ENCODE results near the gene IQGAP1. TPM values are rescaled to one million over a fixed set of nuclear protein-coding genes. Genes with fewer than 3 reads are reported as not detected.
A peak's percentile ranks its signal among the peaks of the same experiment; 100 is the strongest.

IQGAP1 gene
- total and polyA plus RNA-seq, 7 donors = 31.1 to 72.2 (median 44.1) TPM

DNA sequence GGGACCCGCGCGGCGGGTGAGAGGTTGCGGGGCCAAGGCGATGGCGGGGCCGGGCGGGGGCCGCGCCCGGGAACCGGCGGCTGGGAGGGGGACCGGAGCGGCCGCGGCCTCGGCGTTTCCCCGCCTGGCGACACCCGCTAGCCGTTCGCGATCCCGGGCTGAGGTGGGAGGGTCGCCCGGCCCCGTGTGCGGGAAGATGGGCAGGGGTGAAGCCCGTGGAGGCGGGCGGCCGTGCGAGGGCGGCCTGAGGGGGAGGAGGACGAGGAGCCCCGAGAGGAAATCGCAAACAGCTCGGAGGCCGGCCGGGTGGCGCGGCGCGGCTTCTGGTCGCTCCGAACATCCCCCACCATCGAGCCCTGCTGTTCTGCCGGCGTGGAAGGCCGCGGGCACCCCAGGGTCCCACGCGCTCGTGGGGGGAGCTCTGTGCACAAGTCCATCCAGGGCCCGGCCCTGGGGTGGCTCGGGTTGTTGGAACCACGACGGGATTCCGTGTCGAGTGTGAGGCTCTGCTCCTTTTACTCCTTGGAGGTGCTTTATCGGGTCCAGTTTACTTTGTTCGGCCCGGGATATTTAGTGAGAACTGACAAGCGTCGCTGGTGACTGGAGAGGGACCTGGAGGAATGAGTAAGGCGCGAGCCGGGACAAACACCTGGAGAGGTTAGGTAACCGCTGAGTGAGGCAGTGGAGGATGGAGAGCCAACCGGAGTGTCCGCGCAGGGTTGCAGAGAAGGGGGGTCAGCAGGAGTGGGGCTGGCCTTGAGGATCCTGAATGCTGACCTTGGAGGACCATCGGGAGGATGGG is 142.4 kb downstream of the IQGAP1 start:
- WGBS, 3 donors = 1% methylated on average over 53 to 75 of the region's 76 CpGs
- Histone ChIP-seq H3K36me3 (ENCODE audit: insufficient read depth in 1 of 2, low read depth in 1 of 2) (no peaks in the 10 kb centered on the region), H3K9me3 (no peaks in the 10 kb centered on the region), H3K27ac (peak overlapping the region; percentile 90), H3K4me3 (peak overlapping the region; percentile 89), H3K27me3 (ENCODE audit: insufficient read depth in 3 of 3, low read length in 2 of 3) (no peaks in the 10 kb centered on the region), H3K4me1 (peaks cover 29% of the 10 kb centered on the region)
- no peak for TF ChIP-seq CTCF (IDR thresholded peaks at IDR 0.05)
- intact Hi-C loops (cut with DNase I) = no loop called here
- ATAC-seq (peak; percentile 36 to 67 (median 56)), DNase-seq (peak; percentile 57 to 74)

GRCh38 chr15:90531147-90531546 is 143.1 kb downstream of the IQGAP1 start:
- ATAC-seq (peak in 1 of 4 donors; percentile 45), DNase-seq (no peak)
- WGBS, 3 donors = 19 to 42% (median 20%) methylated on average over 4 of the region's 4 CpGs
- Histone ChIP-seq H3K4me3 (peak overlapping the region; percentile 89), H3K4me1 (peaks cover 34% of the 10 kb centered on the region), H3K27ac (peak overlapping the region; percentile 90), H3K27me3 (ENCODE audit: insufficient read depth in 3 of 3, low read length in 2 of 3) (no peaks in the 10 kb centered on the region), H3K9me3 (no peaks in the 10 kb centered on the region), H3K36me3 (ENCODE audit: insufficient read depth in 1 of 2, low read depth in 1 of 2) (no peaks in the 10 kb centered on the region)
- TF ChIP-seq CTCF (IDR thresholded peaks at IDR 0.05) = no peak
- intact Hi-C loops (cut with DNase I) = no loop called here

- peaks cover 55% of the 10 kb centered on the region for H3K4me1 ChIP-seq
- intact Hi-C loops (cut with DNase I) = no loop called here
- no peaks in the 10 kb centered on the region for H3K27me3 ChIP-seq (ENCODE audit: insufficient read depth in 3 of 3, low read length in 2 of 3)
- ATAC-seq (peak in 1 of 4 donors; percentile 31), DNase-seq (no peak)
- H3K9me3 ChIP-seq = no peaks in the 10 kb centered on the region
- peaks cover 0 to 5% of the 10 kb centered on the region in 2 donors for H3K36me3 ChIP-seq (ENCODE audit: insufficient read depth in 1 of 2, low read depth in 1 of 2)
- 74 to 81% (median 75%) methylated on average over 5 of the region's 5 CpGs for WGBS, 3 donors
- no peak overlapping the region for H3K27ac ChIP-seq
- no peak for TF ChIP-seq CTCF (IDR thresholded peaks at IDR 0.05)
- H3K4me3 ChIP-seq = no peak overlapping the region
These were observed 147.2 kb downstream of the IQGAP1 start for GRCh38 chr15:90535254-90535653.

DNA sequence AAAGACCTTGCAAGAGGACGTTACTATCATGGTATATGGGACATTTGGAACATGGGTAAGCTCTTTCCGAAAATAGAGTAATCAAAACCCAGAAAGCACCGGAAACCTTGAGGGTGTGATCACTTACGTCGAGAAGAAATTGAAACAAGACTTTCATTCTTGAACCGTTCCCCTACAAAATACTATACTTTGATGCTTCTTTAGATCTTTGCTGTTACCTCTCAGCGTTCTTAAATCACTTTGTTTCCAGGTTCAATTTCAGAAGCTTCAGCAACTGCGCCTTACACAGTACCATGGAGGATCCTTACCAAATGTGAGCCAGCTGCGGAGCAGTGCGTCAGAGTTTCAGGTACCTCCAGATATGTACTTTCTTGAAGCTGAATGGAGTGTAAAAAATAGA is 151.7 kb downstream of the IQGAP1 start:
- H3K27ac ChIP-seq = no peak overlapping the region
- intact Hi-C loops (cut with DNase I) = no loop called here
- H3K4me1 ChIP-seq = peaks cover 29% of the 10 kb centered on the region

More for the DNA sequence above, 151.7 kb downstream of the IQGAP1 start:
- no peak overlapping the region for H3K4me3 ChIP-seq
- H3K36me3 ChIP-seq (ENCODE audit: insufficient read depth in 1 of 2, low read depth in 1 of 2) = peaks cover 0 to 45% of the 10 kb centered on the region in 2 donors
- no peak for TF ChIP-seq CTCF (IDR thresholded peaks at IDR 0.05)
- 68 to 81% (median 73%) methylated on average over 10 of the region's 10 CpGs for WGBS, 3 donors
- H3K27me3 ChIP-seq (ENCODE audit: insufficient read depth in 3 of 3, low read length in 2 of 3) = no peaks in the 10 kb centered on the region
- DNase-seq (no peak), ATAC-seq (no peak)
- H3K9me3 ChIP-seq = no peaks in the 10 kb centered on the region

Measured in psoas muscle (tissue), 8 donors.